HG02884 (cell line): ENCODE data around the gene KRT27.
"Not testable (repeated sequence)": the region's sequence is repeated elsewhere in the genome, so short reads cannot be mapped to it uniquely, and the experiment has no call there.

Experiments
- ATAC-seq: cut with Tn5 transposase; IDR thresholded peaks from one replicate; pipeline ENCODE4 v1.9.1; 2021; ENCODE audit warnings: mild to moderate bottlenecking, moderate library complexity; ENCODE audit not compliant: unreplicated experiment

KRT27 gene

DNA sequence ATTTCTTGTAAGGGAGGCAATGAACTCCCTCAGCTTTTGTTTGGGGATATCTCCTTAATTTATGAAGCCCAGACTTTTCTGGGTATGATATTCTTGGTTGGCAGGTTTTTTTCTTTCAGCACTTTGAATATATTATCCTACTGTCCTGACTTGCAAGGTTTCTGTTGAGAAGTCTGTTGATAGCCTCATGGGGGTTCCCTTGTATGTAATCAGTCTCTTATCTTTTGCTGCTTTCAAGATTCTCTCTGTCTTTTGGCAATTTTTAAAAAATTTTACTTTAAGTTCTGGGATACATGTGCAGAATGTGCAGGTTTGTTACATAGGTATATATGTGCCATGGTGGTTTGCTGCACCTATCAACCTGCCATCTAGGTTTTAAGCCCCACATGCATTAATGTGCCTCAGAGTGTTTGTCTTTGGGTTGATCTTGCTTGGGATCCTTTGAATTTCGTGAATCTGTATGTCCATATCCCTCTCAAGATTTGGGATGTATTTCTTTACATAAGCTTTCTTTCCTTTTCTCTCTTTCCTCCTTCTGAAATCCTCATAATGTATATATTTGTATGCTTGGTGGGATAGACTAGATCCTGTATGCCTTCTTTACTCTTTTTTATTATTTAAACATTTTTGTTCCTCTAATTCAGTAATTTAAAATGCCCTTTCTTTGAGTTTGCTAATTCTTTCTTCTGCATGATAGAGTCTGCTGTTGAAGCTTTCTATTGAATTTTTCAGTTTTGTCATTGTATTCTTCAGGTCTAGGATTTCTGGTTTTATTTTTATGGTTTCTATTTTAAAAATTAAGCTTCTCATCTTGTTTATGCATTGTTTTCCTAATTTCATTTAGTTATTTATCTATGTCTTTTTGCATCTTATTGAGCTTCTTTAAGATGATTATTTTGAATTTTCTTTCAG is 22.0 kb downstream of the KRT27 start:
- ATAC-seq: no peak

DNA sequence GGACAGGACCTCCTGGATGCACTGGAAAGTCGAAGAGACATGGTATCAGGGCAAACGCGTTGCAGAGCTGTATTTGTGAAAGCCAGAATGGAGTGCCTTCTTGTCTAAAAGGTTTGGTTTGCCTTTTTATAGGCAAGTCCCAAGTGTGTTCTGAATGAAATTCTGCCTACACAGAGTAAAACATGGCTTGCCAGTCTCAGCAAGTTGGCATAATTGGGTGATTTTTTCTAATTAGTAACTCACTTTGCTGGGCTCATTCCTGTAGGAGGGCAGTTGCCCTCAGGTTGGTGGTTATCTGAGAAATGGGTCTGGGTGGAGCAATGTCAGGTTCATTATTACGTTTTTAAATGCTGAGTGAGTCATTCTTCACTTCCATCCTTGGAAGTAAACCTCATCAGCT is 27.1 kb downstream of the KRT27 start, which contains the start of gene KRT25:
Gene KRT25, minus strand, starts transcription at position 101 of the 400 bp plus-strand sequence. Its CDS starts 60 bp downstream, at position 41.
- ATAC-seq: no peak

DNA sequence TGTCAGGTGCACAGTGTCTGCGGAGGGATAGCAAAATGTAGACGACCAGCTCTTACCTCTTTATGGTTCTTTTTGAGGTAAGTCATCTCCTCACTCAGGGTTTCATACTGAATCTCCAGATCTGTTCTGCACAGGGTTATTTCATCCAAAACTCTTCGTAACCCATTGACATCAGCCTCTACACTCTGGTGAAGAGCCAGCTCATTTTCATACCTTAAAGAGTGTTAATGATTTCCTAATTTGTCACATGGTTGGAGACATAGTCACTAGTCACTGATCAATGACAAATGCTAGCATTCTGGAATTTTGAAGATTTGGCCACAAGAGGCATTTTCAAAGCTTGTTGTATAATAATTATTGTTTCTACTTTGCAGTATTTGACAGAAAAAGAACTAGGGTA is 28.5 kb downstream of the KRT27 start:
- ATAC-seq: no peak

DNA sequence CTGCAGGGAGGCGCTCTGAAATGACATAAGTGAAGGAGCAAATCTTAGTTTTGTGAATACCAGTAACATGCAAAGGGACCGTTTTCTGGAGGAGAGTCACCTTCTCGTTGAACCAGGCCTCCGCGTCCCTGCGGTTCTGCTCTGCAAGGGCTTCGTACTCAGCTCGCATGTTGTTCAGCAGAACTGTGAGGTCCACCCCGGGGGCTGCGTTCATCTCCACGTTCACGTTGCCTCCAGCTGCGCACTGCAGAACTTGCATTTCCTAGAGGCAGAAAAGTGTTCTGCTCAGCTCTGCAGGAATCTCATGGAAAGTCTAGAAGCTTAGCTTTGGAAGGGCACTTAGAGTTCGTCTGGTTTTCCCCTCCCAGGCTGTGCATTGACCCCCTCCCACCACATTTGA is 31.3 kb downstream of the KRT27 start:
- no peak for ATAC-seq

DNA sequence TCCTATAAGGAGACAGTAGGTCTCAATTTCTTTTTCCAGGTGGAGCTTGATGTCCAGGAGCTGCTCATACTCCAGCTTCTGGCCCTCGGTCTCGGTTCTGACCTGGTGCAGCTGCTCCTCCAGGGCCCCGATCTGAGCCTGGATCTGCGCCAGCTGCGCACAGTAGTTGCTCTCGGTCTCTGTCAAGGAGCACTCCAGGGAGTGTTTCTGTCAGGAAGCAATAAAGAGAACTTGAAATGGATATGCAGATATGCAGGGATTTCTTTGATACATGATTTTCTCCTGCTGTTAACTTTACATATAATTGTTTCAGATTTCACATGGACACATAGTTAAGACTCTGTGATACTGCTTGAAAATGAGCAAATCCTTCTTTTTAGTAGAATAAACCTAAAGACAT is 32.0 kb downstream of the KRT27 start:
- no peak for ATAC-seq

DNA sequence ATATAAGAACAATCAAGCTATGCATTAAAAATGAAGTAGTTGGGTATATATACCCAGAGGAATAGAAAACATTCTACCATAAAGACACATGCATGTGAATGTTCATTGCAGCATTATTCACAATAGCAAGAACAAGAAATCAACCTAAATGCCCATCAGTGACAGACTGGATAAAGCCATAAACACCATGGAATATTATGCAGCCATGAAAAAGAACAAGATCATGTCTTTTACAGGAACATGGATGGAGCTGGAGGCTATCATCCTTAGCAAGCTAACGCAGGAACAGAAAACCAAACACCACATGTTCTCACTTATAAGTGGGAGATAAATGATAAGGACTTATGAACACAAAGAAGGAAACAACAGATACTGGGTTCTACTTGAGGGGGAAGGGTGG is 33.7 kb downstream of the KRT27 start:
- ATAC-seq: not testable (repeated sequence)

DNA sequence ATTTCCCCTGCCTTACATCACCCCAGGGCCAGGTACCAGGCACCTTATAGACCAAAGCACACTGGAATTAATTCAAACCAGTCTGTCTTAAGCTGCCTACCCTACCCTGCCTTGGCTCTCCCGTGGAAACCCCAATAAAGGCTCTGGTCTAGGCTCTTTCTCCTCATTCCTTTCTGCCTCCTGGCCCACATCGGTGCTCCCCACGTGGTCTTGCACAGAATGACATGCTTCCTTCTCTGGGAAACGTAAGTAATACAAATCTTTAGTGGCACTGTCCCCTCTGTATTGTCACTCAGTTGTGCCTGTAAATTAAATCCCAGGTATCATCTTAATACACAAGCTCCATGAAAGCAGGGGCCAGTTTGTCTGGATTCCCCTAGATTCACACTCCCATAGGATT is 43.8 kb downstream of the KRT27 start:
- no peak for ATAC-seq

DNA sequence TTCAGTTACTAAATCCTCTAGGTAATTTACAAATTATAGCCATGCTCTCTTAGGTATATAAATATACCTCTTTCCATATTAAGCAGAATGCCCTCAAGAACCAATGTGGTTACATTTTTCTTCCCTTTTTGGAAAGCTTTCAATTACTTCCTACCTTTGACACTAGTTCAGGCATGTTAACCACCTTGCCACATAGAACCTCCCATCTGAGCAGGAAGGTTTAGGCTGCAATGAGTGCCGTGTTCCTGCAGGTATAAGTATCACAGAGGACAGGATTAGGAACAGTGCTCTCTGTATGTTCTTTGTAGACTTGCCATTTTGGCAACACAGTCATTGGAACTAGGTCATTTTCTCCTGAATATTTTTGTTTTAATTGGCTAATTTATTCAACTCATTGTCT is 47.3 kb downstream of the KRT27 start:
- ATAC-seq: no peak

DNA sequence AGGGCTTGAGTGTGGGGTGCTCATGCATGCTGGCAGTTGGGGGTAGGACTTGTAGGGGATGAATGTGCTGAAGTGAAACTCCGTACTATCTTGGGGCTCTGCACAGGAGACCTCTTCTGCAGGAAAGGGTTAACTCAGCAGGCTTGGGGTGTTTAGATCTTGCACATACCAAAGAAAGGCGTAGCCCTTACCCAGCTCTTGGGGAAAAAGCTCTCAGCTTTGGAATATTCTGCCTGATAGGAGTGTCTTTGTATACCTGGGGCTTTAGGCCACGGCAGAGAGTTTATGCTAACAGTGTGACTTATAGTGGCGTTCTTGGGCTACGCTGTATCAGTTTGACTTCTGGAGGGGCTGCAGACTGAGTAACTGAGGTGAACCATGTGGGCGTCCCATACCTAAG is 48.3 kb downstream of the KRT27 start:
- no peak for ATAC-seq

DNA sequence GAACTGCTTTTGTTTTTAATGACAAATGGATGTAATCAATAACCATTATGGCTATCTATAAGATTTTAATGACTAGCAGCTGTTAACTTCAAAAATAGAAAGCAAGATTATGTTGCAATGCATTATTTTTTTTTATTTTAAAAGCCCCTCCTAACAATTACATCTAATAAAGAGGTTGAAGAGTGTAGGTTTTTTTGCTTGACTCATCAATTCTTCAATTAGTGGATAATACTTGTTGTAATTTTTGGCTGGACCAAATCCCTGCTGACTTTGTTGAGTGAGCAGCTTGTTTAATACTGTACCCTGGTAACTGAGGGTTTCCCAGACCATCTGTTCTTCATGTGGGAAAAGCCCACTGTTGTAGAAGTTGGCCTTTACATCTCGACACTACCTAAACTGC is 51.4 kb downstream of the KRT27 start:
- no peak for ATAC-seq

DNA sequence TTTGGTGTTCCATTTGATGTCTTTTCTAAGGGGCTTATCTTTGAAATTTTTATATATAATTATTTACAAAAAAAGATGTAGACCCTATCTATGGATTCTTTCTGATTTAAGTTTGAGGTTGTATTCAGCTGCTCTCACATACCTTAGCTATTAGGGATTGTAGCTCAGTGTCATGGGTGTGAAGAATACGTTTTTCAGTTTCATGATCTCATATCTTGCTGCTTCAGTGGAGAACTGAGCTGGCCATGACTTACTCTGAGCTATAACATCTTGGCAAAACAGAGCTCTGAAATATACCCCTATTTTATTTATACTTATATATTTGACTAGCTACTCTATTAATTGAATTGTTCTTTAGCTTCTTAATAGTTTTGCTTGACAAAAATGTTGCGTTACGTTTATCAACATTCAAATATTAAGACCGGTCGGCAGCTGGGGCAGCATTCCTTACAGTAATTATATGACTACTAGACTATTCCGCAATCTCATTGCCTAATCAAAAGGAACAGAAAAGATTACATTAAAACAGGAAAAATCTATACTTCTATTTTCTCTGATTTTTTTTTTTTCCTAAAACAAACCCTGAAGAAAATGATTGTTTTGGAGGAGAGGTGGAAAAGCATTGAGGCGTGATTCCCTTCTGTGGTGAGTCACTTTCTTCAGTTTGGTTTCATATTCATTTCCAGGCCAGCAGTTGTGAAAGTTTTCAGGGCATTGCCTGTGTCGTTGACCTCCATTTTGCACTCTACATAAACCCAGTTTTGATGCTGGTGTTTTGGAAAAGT is 54.7 kb downstream of the KRT27 start:
- no peak for ATAC-seq

DNA sequence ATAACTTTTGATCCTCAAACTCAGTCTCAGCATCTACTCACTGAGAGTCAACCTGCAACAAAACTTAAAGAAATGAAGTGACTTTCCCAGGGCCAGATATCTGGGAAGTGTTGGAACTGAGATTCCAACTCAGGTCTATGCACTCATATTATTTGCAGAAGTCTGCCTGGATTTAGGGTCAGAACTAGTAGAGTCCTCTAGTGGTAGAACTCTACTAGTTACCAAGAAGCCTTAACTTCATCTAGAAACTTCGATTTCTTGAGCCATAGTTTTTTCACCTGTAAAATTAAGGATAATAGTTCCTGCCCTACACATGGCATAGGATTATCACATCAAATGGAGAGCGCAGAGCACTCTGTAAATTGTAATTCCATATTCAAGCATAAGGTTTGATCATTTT is 55.4 kb downstream of the KRT27 start:
- ATAC-seq: no peak
